ENCODE data around the gene KRTAP10-9.
"Not testable (repeated sequence)": the region's sequence is repeated elsewhere in the genome, so short reads cannot be mapped to it uniquely, and the experiment has no call there.

The KRTAP10-9 gene

DNA sequence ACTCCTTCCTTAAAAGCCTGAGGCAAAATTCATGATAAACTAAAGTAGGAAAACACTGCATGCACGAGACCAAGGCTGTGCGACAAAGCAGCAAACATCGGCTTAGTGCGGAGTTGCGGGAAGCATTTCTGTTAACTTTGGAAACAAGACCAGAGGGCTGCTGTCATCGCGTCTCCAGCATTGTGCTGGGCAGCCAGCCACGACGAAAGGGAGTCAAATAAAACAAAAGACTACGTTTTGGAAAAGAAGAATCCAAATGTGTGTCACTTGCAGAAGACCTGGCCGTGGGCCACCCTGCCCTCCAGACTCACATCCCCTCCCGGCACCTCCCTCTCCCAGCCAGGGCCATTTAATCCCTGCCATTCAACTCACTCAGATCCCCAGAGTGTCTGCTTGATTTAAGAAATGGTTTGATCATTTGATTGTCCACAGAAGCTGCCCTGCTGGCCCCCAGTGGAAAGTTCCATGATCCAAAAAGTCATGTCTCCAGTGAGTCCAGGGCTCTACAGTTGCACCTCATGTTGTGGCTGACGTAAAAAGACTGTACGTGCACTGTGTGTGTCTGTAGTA is 16.9 kb downstream of the KRTAP10-9 start:
- DNase-seq (ENCODE audit: low read depth), result no peak

GRCh38 chr21:44644878-44645277 is 18.0 kb downstream of the KRTAP10-9 start:
- DNase-seq (ENCODE audit: low read depth), result no peak

DNA sequence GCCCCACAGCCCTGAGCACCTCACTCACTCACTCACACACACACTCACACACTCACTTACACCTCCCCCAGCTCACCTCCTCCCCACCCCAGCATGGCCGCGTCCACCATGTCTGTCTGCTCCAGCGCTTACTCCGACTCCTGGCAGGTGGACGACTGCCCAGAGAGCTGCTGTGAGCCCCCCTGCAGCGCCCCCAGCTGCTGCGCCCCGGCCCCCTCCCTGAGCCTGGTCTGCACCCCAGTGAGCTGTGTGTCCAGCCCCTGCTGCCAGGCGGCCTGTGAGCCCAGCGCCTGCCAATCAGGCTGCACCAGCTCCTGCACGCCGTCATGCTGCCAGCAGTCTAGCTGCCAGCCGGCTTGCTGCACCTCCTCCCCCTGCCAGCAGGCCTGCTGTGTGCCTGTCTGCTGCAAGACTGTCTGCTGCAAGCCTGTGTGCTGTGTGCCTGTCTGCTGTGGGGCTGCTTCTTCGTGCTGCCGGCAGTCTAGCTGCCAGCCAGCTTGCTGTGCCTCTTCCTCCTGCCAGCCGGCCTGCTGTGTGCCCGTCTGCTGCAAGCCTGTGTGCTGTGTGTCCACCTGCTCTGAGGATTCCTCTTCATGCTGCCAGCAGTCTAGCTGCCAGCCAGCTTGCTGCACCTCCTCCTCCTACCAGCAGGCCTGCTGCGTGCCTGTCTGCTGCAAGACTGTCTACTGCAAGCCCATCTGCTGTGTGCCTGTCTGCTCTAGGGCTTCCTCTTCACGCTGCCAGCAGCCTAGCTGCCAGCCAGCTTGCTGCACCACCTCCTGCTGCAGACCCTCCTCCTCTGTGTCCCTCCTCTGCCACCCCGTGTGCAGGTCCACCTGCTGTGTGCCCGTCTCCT is 19.7 kb downstream of the KRTAP10-9 start, which contains the start of gene KRTAP10-11:
KRTAP10-11 (plus strand) TSS at position 49 of the 856 bp plus-strand sequence; CDS start at position 94, 45 bp downstream.
- not testable (repeated sequence) for DNase-seq (ENCODE audit: low read depth)

- DNase-seq (ENCODE audit: low read depth), result no peak
These were observed 20.3 kb downstream of the KRTAP10-9 start for GRCh38 chr21:44647222-44647552.

- no peak for DNase-seq (ENCODE audit: low read depth)
These were observed 21.8 kb downstream of the KRTAP10-9 start for GRCh38 chr21:44648557-44649311.

GRCh38 chr21:44649521-44650100 is 22.7 kb downstream of the KRTAP10-9 start:
- DNase-seq (ENCODE audit: low read depth), result no peak

GRCh38 chr21:44650265-44650972 is 23.5 kb downstream of the KRTAP10-9 start:
- no peak for DNase-seq (ENCODE audit: low read depth)

DNA sequence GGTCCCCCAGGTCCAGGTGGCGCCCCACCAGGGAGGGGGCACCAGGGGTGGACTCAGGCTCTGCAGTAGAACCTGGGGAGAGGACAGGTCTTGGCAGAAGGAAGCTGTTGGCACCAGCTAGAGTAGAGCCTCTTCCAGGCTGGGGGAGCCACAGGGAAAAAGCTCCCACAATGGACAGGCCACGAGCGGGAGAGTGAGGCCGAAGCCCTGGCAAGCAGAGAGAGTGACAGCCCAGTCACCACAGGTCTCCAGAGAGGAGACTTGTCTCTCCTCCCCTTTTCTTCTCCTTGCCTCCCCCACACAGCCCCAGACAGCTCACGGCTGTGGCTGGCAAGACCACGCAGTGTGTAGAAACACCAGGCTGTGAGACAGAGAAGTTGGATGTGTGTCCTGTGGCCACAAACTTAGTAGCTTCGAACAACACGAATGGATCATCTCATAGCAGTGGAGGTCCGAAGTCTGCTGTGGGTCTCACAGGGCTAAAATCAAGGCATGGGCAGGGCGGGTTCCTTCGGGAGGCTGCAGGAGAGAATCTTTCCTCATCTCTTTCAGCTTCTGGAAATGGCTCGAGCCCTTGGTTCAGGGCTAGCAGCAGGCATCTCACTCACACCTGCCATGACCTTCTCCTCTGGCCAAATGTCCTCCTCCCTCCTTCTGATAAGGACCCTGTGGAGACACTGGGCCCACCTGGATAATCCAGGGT is 24.2 kb downstream of the KRTAP10-9 start:
- no peak for DNase-seq (ENCODE audit: low read depth)

DNA sequence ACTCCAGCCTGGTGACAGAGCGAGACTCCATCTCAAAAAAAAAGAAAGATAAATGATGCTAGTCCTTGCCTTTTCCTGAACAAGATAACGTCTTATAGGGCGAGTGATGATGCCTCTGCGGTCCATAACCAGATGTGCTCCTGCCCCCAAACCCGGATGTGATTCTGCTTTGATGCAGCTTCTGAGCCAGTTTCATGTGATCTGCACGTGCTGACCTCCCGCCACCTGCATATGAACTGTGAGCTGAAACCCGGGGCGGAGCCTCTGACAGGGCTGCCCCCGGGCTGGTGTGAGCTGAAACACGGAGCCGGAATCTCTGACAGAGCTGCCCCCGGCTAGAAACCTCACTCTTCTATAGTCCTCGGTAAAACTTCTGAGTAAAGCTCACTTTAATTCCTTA is 26.2 kb downstream of the KRTAP10-9 start:
- no peak for DNase-seq (ENCODE audit: low read depth)

GRCh38 chr21:44653656-44654575 is 27.0 kb downstream of the KRTAP10-9 start:
- no peak for DNase-seq (ENCODE audit: low read depth)

DNA sequence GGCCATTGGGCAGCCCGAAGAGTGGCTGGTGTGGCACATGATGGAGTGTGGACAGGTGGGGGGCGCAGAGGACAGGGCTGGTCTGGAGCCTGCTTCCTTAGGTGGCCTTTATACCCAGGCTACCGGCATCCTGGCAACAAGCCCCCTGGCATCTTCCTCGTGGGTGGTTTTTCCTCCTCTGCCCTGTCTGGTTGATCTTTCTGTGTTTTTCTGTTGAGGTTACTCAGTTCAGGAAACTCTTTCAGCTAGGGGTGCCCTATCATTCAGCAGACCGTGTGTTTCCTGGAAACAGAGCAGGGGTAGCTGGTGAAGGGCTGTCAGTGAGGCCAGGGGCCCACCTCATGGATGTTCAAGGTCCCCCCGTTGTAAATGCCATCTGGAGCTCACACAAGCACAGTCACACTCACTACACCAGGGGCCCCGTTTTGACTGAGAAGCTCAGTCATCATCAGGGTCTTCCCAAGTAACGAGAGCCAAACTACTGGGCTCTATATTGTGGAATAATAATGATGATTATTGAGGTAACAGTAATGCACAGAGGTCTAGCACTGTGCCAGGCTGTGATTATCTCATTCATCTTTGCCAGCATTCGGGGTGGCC is 27.8 kb downstream of the KRTAP10-9 start, which contains the start of gene KRTAP12-4:
KRTAP12-4 (minus strand) TSS at position 84 of the 600 bp plus-strand sequence; CDS start at position 39, 45 bp downstream.
- no peak for DNase-seq (ENCODE audit: low read depth)

DNA sequence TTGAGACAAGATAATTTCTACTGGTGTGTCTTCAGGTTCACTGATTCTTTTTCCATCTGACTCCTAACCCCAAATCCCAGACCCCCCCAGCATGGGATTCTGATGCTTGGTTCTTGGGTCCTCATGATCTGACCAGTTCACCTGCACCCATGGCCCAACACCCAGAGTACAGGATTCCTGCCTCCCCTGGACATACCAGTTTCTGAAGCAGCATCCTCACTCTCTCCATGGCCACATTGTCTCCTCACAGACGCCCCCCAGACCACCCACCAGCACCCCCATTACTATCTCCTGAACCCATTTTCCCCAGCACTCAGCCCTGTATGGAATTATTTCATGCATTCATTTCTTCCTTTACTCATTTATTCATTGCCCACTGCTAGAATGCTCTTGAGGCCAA is 30.0 kb downstream of the KRTAP10-9 start:
- DNase-seq (ENCODE audit: low read depth), result no peak

DNA sequence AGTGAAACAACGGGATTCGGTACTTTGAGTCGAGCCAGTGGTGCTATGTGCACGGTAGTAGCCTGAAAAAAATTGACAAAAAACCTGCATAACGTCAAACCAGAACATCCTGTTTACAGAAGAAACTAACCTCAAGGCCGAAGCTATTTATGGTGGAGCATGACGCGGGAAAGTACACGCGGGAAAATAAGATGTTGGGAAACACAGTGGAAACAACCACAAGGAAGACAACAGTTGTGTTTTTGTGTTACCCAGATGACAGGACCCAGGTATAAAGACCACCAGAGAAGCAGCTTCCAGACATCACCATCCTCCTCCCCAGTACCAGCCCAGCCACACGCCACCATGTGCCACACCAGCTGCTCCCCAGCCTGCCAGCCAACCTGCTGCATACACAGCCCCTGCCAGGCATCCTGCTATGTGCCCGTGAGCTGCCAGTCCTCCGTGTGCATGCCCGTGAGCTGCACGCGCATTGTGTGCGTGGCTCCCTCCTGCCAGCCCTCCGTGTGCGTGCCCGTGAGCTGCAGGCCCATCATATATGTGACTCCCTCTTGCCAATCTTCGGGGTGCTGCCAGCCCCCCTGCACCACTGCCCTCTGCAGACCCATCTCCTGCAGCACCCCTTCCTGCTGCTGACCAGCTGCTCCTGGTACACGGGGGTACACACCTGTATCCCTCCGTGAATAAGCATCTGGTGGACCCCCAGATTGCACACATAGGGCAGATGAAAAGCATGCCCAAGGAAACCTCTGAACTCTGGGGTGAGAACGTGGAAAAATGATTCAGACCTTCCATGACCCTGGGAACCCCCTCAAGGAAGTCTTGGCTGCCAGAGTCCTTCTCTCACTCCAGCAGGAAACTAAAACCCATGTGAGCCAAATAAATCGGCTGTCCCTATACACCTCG is 31.0 kb downstream of the KRTAP10-9 start, which contains the start of gene KRTAP12-3:
KRTAP12-3 (plus strand) TSS at position 298 of the 906 bp plus-strand sequence; CDS start at position 346, 48 bp downstream.
- no peak for DNase-seq (ENCODE audit: low read depth)

DNA sequence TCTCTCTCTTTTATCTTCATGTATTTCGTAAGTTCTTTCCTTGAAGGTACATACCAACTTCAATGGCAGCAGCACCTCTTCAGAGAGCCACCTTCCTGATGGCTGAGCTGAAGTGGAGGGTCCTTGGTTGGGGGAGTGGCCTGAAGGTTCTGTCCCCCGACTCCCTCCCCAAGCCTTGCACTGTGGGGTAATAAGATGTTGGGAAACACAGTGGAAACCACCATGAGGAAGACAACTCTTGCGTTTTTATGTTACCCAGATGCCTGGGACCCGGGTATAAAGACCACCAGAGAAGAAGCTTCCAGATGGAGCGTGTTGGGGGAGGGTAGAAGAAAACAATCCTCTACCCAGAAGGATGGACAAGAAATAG is 31.6 kb downstream of the KRTAP10-9 start:
- DNase-seq (ENCODE audit: low read depth), result no peak

- no peak for DNase-seq (ENCODE audit: low read depth)
These were observed 32.2 kb downstream of the KRTAP10-9 start for GRCh38 chr21:44658913-44659595.

DNA sequence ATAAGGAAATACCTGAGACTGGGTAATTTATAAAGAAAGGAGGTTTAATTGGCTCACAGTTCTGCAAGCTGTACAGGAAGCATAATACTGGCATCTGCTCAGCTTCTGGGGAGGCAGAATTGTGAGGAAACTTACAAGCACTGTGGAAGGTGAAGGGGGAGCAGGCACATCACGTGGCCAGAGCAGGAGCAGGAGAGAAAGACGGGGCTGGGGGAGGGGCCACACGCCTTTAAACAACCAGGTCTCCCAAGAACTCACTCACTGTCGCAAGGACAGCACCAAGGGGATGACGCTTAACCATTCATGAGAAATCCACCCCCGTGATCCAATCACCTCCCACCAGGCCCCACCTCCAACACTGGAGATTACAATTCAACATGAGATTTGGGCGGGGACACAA is 34.7 kb downstream of the KRTAP10-9 start:
- not testable (repeated sequence) for DNase-seq (ENCODE audit: low read depth)

- no peak for DNase-seq (ENCODE audit: low read depth)
These were observed 37.8 kb downstream of the KRTAP10-9 start for GRCh38 chr21:44664691-44665090.

Data from stimulated activated CD8-positive, alpha-beta memory T cell treated with anti-CD3 and anti-CD28 coated beads, Interleukin-15, amount 100 ng/mL, for 1 hour (primary cell).